Measurements from ENCODE around the gene ZBTB11.
"Not testable (repeated sequence)": the region's sequence is repeated elsewhere in the genome, so short reads cannot be mapped to it uniquely, and the experiment has no call there.

- not testable (repeated sequence) for TF ChIP-seq CTCF (IDR thresholded peaks at IDR 0.05; ENCODE audit: extremely low read depth in 1 of 2, insufficient read depth in 1 of 2, low read depth in 1 of 2, low read length in 2 of 2); POLR2A (IDR thresholded peaks at IDR 0.05; ENCODE audit: low read depth, low read length); FOS (IDR thresholded peaks at IDR 0.05; ENCODE audit: borderline replicate concordance, insufficient read depth, low read length); MYC (IDR thresholded peaks at IDR 0.05; ENCODE audit: low read depth, low read length); POLR2AphosphoS5 (IDR thresholded peaks at IDR 0.05; ENCODE audit: insufficient read depth, low read depth, low read length)
Observed at GRCh38 chr3:101605398-101605797, 71.5 kb downstream of the ZBTB11 start.

Data from endothelial cell of umbilical vein (primary cell).